DMS153 treated with DMSO at 0.1 percent for 48 hours (cell line): ENCODE data around the gene NANP.

Experiments
- DNase-seq: peaks from one replicate; lab custom pipeline; 2025; ENCODE audit not compliant: unreplicated experiment; lab: John Stamatoyannopoulos, UW

Gene NANP

DNA sequence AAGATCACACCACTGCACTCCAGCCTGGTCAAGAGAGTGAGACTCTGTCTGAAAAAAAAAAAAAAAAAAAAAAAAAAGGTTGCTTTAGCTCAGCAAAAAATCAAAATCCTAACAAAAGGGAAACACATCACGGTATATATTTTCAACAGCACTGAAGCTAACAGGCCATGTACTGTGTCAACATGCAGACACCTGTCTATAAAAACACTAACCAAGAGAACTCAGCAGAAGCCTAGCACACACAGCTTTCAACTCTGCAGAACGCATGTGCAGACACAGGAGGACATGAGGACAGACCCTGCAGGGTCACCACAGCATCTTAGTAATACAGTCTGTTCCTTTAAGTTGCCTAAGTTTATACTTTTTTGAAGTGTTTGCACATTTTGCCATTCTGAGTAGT lies 52.0 kb downstream of the NANP start:
- DNase-seq: no peak

DNA sequence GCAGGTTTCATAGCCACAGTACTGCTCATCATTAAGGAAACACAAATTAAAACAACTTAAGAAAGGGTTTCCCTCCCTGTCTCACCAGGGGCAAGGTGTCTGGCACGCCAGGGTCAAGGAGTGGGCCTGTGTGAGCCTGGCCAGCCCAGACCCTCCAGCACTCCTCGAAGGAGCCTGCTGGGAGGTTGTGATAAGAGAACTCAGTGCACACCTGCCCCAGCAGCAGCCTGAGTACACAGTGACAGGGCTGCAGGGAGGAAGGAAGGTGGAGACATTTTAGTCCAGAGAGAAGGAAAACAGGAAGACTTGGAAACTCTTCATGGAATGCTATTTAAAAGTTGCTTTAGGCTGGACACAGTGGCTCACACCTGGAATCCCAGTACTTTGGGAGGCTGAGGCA lies 52.6 kb downstream of the NANP start:
- no peak for DNase-seq

DNA sequence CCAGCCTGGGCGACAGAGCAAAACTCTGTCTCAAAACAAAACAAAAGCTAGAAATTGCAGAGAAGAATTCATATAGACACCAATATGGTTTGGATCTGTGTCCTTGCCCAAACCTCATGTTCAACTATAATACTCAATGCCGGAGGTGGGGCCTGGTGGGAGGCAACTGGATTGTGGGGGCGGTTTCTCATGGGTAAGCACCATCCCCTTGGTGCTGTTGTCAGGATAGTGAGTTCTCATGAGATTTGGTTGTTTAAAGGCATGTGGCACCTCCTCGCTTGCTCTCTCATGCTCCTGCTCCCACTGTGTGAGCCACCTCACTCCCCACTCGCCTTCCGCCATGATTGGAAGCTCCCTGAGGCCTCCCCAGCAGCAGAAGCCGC lies 53.7 kb downstream of the NANP start:
- no peak for DNase-seq

DNA sequence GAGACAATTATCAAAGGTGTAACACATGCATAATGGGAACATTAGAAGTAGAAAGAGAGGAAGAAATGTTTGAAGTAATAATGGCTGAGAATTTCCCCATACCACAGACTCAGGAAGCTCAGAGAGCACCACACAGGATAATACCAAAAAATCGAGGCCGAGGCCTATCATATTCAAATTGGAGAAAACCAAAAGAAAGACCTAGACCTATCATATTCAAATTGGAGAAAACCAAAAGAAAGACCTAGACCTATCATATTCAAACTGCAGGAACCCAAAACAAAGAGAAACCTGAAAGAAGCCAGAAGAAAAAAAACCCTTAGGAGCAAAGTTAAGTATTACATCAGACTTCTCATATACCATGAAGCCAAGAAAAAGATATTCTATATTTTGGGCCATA lies 56.5 kb downstream of the NANP start:
- DNase-seq: no peak

GRCh38 chr20:25566821-25567220 lies 57.0 kb downstream of the NANP start:
- no peak for DNase-seq

- no peak for DNase-seq
Measured at GRCh38 chr20:25565578-25566157, 58.1 kb downstream of the NANP start.

DNA sequence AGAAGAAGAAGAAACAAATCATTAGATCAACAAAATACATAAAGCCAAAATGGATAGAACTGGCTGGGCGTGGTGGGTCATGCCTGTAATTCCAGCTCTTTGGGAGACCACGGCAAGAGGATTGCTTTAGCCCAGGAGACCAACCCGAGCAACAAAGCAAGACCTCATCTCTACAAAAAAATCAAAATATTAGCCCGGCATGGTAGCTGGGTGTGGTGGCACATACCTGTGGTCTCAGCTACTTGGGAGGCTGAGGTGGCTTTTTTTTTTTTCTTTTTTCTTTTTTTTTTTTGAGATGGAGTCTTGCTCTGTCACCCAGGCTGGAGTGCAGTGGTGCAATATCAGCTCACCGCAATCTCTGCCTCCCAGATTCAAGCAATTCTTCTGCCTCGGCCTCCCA lies 59.9 kb downstream of the NANP start:
- DNase-seq: no peak

- DNase-seq: no peak
Measured at GRCh38 chr20:25563362-25563761, 60.5 kb downstream of the NANP start.
